Peyer's patch (tissue), 4 donors: Measurements from ENCODE around the gene C2orf92. TPM values are rescaled to one million over a fixed set of nuclear protein-coding genes. Genes with fewer than 3 reads are reported as not detected.
A peak's percentile ranks its signal among the peaks of the same experiment; 100 is the strongest.
"Not testable (repeated sequence)": the region's sequence is repeated elsewhere in the genome, so short reads cannot be mapped to it uniquely, and the experiment has no call there.

Experiments
- DNase-seq, 3 donors: peaks; one replicate each; pipeline ENCODE4 v3.0.0-alpha.2; 2017 to 2019
- H3K27ac ChIP-seq, 4 donors: fragments of 200-600 bp; sonication (generic); one replicate each; pipeline ENCODE4 v1.5.1; 2016 to 2019
- H3K27me3 ChIP-seq, 2 donors: fragments of 200-600 bp; sonication (generic); one replicate each; pipeline ENCODE4 v1.5.1; 2019
- H3K36me3 ChIP-seq, 3 donors: fragments of 200-600 bp; sonication (generic); one replicate each; pipeline ENCODE4 v1.5.1; 2016 to 2019
- H3K4me1 ChIP-seq, 4 donors: fragments of 200-600 bp; sonication (generic); one replicate each; pipeline ENCODE4 v1.5.1; 2016 to 2019
- H3K4me3 ChIP-seq, 4 donors: fragments of 200-600 bp; sonication (generic); 1 replicate in 3 of 4; 2 replicates in 1 of 4; pipeline ENCODE4 v1.5.1; 2016 to 2019; ENCODE audit warnings: mild to moderate bottlenecking in 1 of 4
- H3K9me3 ChIP-seq, 4 donors: fragments of 200-600 bp; sonication (generic); one replicate each; pipeline ENCODE4 v1.5.1; 2016 to 2019; ENCODE audit warnings: mild to moderate bottlenecking in 1 of 4
- POLR2A ChIP-seq, 2 donors: fragments of 450-650 bp; IDR thresholded peaks; one replicate each; pipeline ENCODE4 v1.5.1; 2017; ENCODE audit warnings: antibody characterized with exemption in 2 of 2, mild to moderate bottlenecking in 2 of 2, moderate library complexity in 2 of 2
- total RNA-seq, 4 donors: library from RNA; depleted of rRNA; stranded (reverse); fragments of >200 nt; gene quantifications; one replicate each; pipeline ENCODE4 v1.1.0, GENCODE V29; 2016
- TF ChIP-seq, protein P1 (sequence below), 6 experiments: fragments of 450-650 bp in 4 of 6; fragments of 200-600 bp in 2 of 6; sonication (generic) in 1 of 6; IDR thresholded peaks; one replicate each; pipeline ENCODE4 v1.5.1; 2017 to 2019; ENCODE audit warnings: antibody characterized with exemption in 6 of 6, mild to moderate bottlenecking in 3 of 6, moderate library complexity in 1 of 6

The C2orf92 gene
- total RNA-seq, 4 donors from 2014 or later = 5.3 to 70.1 (median 25.5) TPM

DNA sequence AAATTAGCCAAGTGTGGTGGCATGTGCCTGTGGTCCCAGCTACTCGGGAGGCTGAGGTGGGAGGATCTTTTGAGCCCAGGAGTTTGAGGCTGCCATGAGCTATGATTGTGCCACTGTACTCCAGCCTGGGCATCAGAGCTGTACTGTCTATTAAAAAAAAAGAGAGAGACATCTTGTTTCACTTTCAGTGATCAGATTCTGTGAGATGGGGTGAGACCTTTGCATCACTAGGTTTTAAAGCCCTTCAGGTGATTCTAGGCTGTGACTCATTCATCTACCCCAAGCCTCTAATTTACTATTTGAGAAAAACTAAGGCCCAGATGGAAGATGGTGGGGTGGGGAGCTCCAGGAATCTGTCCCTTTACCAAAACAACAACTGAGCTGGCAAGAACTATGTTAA lies 7.1 kb downstream of the C2orf92 start:
- H3K27me3 ChIP-seq = no peaks in the 10 kb centered on the region
- H3K36me3 ChIP-seq = no peaks in the 10 kb centered on the region
- TF ChIP-seq, protein P1, sequence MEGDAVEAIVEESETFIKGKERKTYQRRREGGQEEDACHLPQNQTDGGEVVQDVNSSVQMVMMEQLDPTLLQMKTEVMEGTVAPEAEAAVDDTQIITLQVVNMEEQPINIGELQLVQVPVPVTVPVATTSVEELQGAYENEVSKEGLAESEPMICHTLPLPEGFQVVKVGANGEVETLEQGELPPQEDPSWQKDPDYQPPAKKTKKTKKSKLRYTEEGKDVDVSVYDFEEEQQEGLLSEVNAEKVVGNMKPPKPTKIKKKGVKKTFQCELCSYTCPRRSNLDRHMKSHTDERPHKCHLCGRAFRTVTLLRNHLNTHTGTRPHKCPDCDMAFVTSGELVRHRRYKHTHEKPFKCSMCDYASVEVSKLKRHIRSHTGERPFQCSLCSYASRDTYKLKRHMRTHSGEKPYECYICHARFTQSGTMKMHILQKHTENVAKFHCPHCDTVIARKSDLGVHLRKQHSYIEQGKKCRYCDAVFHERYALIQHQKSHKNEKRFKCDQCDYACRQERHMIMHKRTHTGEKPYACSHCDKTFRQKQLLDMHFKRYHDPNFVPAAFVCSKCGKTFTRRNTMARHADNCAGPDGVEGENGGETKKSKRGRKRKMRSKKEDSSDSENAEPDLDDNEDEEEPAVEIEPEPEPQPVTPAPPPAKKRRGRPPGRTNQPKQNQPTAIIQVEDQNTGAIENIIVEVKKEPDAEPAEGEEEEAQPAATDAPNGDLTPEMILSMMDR (IDR thresholded peaks at IDR 0.05) = no peak
- TF ChIP-seq POLR2A (IDR thresholded peaks at IDR 0.05) = no peak
- H3K4me1 ChIP-seq = no peaks in the 10 kb centered on the region
- H3K4me3 ChIP-seq = no peak overlapping the region
- no peak for DNase-seq
- H3K27ac ChIP-seq = no peak overlapping the region
- H3K9me3 ChIP-seq = no peaks in the 10 kb centered on the region

DNA sequence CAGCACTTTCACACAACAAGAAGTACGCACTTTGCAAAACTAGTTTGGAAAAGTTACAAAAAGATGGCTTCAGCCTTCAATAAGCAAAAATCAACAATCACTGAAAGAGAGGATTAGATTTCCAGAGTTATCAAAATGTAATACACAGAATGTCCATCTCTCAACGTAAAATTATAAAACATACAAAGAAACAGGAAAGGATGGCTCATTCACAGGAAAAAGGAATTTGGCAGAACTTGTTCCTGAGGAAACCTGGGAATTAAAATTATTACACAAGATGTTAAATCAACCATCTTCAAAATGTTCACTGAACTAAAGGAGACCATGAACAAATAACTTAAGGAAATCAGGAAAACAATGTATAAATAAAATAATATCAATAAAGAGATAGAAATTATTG lies 8.0 kb downstream of the C2orf92 start:
- H3K27me3 ChIP-seq = no peaks in the 10 kb centered on the region
- TF ChIP-seq POLR2A (IDR thresholded peaks at IDR 0.05) = no peak
- TF ChIP-seq, protein P1 (IDR thresholded peaks at IDR 0.05) = no peak
- no peak overlapping the region for H3K27ac ChIP-seq

DNA sequence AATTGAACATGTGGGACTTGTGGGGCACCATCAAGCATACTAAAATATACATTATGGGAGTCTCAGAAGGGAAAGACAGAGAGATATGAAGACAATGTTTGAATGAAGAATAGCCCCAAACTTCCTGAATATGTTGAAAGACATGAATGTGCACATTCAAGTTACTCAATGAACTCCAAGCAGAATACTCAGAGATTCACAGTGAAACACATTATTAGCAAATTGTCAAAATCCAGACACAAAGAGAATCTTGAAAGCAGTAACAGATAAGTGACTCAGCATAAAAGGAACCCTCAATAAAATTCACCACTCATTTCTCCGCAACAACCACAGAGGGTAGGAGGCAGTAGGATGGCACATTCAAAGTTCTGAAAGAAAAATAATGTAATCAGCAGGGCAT lies 8.8 kb downstream of the C2orf92 start:
- no peaks in the 10 kb centered on the region for H3K36me3 ChIP-seq
- H3K27ac ChIP-seq = no peak overlapping the region
- no peaks in the 10 kb centered on the region for H3K9me3 ChIP-seq
- no peak overlapping the region for H3K4me3 ChIP-seq
- no peak for DNase-seq
- no peaks in the 10 kb centered on the region for H3K27me3 ChIP-seq
- no peaks in the 10 kb centered on the region for H3K4me1 ChIP-seq
- TF ChIP-seq POLR2A (IDR thresholded peaks at IDR 0.05) = no peak
- TF ChIP-seq, protein P1 (IDR thresholded peaks at IDR 0.05) = no peak

More for the DNA sequence above, 8.0 kb downstream of the C2orf92 start:
- DNase-seq = no peak
- Histone ChIP-seq H3K36me3 (no peaks in the 10 kb centered on the region), H3K9me3 (no peaks in the 10 kb centered on the region), H3K4me3 (no peak overlapping the region), H3K4me1 (no peaks in the 10 kb centered on the region)

DNA sequence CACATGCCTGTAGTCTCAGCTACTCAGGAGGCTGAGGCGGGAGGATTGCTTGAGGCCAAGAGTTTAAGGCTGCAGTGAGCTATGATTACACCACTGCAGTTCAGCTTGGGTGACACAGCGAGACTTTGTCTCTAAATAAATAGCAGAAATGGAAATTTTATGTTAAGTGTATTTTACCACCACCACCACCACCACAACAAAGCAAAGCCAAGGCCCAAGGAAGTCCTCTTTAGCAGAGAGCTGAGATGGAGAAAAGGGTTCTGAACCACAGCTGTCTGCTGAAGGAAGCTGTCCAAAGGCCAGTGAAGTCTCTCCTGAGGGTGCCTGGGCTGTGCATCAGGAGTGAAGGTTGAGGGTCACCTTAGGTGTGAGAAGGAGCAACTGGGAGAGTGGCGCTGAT lies 17.7 kb downstream of the C2orf92 start:
- H3K4me3 ChIP-seq, H3K27ac ChIP-seq, H3K4me1 ChIP-seq, H3K9me3 ChIP-seq, H3K36me3 ChIP-seq, H3K27me3 ChIP-seq, DNase-seq: not testable (repeated sequence)

DNA sequence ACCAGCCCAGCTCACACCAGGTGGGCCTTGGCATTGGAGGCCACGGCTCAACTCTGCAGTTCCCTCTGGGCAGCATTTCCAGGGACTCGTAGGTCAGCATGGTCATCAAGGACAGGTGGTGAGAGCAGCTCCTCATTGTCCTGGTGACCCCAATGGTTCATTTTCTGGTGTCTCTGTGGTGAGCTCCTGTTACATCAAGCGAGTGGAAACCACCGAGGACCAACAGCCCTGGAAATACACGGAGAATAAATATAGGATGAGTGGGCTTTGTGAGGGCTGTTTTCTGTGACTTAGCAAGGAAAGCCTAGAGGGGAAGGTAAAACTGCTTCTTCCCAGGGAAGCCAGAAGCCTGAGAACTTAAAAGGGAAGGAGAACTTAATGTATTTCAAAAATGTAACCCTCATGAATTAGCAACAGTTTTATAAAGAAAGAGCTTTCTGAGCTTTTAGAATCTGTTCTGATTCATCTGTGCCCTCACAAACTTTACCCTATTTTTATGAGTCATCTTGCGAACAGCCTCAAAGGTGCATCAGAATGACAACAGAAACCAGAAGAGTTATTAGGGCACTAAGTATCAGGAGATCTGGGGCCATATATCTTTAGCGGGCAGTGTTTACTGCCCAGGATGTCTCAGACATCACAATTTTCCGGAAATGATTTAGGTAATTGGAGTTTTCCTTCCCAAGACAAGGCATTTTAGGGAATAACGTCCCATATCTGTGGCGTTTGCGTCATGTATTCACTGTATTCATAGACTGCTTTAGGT lies 18.7 kb downstream of the C2orf92 start:
- no peaks in the 10 kb centered on the region for H3K27me3 ChIP-seq
- no peak overlapping the region for H3K27ac ChIP-seq
- no peaks in the 10 kb centered on the region for H3K36me3 ChIP-seq
- no peaks in the 10 kb centered on the region for H3K9me3 ChIP-seq
- no peaks in the 10 kb centered on the region for H3K4me1 ChIP-seq
- no peak overlapping the region for H3K4me3 ChIP-seq
- no peak for DNase-seq
- no peak for TF ChIP-seq POLR2A (IDR thresholded peaks at IDR 0.05)
- TF ChIP-seq, protein P1 (IDR thresholded peaks at IDR 0.05) = no peak

DNA sequence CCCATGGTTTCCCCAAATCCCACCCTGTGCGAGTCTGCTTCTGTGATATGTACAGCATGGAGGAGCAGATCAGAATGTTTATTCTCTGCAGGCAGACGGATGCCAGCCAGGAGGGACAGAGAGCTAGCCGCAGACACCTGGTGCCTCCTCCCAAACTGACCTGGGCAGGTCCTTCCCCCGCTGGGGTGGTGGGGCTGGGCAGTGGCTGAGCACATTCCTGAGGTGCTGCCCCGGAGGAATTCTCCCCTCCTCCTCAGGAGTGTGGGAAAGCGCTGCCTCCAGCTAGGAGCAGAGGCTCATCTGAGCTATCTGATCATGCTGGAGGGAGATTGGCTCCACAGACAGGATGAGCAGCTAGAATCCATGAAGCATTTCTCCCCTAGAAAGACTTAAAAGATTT lies 21.7 kb downstream of the C2orf92 start:
- DNase-seq = peak in 1 of 3 donors; percentile 15
- no peak overlapping the region for H3K4me3 ChIP-seq
- H3K36me3 ChIP-seq = no peaks in the 10 kb centered on the region
- no peaks in the 10 kb centered on the region for H3K9me3 ChIP-seq
- H3K27me3 ChIP-seq = no peaks in the 10 kb centered on the region
- H3K27ac ChIP-seq = no peak overlapping the region
- H3K4me1 ChIP-seq = no peaks in the 10 kb centered on the region
- TF ChIP-seq, protein P1 (IDR thresholded peaks at IDR 0.05) = no peak
- TF ChIP-seq POLR2A (IDR thresholded peaks at IDR 0.05) = no peak
